NB4 (cell line): ENCODE results near the gene CNNM1.

Experiments used
- MAX ChIP-seq: IDR thresholded peaks from 2 replicates; pipeline ENCODE4 v1.6.1; 2011; ENCODE audit warnings: low read depth, low read length
- MYC ChIP-seq: IDR thresholded peaks from 2 replicates; pipeline ENCODE4 v1.6.1; 2011; ENCODE audit warnings: low read depth, low read length
- POLR2A ChIP-seq: IDR thresholded peaks from 2 replicates; pipeline ENCODE4 v1.6.1; 2011; ENCODE audit warnings: mild to moderate bottlenecking; ENCODE audit not compliant: insufficient read length; ENCODE audit errors: extremely low read depth
- TF ChIP-seq, protein P1 (sequence below): IDR thresholded peaks from one replicate; pipeline ENCODE4 v1.5.1; 2012; ENCODE audit warnings: low read depth, low read length

DNA sequence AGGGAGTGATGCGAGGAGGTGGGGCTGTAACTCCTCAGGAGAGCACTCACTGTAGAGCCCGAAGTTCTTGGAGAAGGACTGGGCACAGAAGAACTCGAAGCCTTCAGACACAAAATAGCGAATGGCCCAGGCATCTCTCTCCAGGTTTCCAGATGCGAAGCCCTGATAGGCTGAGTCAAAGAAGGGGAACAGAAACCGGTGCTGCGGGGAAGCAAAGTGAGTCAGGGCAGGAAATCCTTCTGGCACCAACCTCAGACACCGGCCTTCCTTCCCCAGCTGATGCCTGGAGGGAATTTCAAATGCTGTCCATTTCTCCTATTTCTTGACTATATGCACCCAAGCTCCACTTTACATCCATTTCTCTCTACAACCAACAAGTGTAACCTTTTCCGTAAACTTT, 74.5 kb downstream of the CNNM1 start:
- TF ChIP-seq, protein P1, sequence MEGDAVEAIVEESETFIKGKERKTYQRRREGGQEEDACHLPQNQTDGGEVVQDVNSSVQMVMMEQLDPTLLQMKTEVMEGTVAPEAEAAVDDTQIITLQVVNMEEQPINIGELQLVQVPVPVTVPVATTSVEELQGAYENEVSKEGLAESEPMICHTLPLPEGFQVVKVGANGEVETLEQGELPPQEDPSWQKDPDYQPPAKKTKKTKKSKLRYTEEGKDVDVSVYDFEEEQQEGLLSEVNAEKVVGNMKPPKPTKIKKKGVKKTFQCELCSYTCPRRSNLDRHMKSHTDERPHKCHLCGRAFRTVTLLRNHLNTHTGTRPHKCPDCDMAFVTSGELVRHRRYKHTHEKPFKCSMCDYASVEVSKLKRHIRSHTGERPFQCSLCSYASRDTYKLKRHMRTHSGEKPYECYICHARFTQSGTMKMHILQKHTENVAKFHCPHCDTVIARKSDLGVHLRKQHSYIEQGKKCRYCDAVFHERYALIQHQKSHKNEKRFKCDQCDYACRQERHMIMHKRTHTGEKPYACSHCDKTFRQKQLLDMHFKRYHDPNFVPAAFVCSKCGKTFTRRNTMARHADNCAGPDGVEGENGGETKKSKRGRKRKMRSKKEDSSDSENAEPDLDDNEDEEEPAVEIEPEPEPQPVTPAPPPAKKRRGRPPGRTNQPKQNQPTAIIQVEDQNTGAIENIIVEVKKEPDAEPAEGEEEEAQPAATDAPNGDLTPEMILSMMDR, result no peak
- TF ChIP-seq MAX (no peak), POLR2A (no peak), MYC (no peak)
